Endothelial cell of hepatic sinusoid (primary cell): ENCODE data around the gene RRAS2.
"Not testable (repeated sequence)": the region's sequence is repeated elsewhere in the genome, so short reads cannot be mapped to it uniquely, and the experiment has no call there.

ENCODE experiments used
- in situ Hi-C: cut with HindIII; loops from 2 replicates; pipeline ENCODE4 v1.10.0; 2017; ENCODE audit warnings: low sequenced_read_pairs

The RRAS2 gene

DNA sequence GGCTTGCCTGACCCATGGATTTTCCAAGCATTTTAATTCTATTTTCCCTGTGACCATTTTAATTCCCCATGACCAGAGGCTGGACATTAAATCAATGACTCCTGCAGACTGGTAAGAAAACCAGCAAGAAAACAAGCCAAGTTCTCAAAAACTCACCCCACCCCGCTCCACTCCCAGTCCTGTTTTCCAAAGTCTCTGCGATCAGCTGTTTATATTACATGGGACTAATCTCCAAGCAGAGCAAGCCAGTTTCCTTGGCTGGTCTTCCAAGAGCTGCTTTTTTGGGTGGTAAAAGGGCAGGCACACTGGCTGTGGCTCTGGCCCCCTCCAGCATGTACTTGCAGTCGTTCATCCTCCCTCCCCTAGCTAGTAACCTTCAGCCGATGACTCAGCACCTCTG is 97.9 kb downstream of the RRAS2 start:
- in situ Hi-C loops = no loop called here

- in situ Hi-C loops = no loop called here
These were observed 99.1 kb downstream of the RRAS2 start for GRCh38 chr11:14259878-14260277.

- in situ Hi-C loops = no loop called here
These were observed 99.7 kb downstream of the RRAS2 start for GRCh38 chr11:14259186-14259784.

GRCh38 chr11:14258221-14258935 is 100.6 kb downstream of the RRAS2 start:
- in situ Hi-C loops = no loop called here

GRCh38 chr11:14255238-14255534 is 103.8 kb downstream of the RRAS2 start:
- in situ Hi-C loops = no loop called here

DNA sequence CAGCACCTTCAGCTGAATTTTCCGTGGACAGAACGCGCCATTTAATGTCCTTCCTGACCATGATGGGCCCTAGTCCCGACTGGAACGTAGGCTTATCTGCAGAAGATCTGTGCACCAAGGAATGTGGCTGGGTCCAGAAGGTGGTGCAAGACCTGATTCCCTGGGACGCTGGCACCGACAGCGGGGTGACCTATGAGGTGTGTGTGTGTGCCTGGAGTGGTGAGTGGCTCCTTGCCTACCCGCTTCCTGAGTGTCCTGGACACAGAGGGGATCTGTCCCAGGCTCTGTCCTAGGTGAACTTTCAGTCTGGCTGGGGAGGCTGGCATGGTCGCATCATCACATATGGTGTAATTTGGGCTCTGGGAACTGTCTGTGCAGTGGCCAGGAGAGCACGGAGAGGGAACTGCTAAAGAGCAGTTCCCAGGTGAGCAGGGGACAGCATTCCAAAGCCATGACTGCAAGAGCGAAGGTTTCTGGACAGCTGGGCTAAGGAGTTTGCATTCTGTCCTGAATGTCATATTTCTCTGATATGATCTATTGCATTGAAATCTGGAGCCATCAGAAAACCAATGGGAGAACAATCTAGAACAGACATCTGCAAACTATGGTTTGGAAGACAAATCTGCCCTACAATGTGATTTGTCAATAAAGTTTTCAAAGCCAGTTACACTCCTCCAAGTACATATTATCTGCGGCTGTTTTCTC is 104.3 kb downstream of the RRAS2 start:
- in situ Hi-C loops = no loop called here

GRCh38 chr11:14253840-14254239 is 105.1 kb downstream of the RRAS2 start:
- in situ Hi-C loops = no loop called here

DNA sequence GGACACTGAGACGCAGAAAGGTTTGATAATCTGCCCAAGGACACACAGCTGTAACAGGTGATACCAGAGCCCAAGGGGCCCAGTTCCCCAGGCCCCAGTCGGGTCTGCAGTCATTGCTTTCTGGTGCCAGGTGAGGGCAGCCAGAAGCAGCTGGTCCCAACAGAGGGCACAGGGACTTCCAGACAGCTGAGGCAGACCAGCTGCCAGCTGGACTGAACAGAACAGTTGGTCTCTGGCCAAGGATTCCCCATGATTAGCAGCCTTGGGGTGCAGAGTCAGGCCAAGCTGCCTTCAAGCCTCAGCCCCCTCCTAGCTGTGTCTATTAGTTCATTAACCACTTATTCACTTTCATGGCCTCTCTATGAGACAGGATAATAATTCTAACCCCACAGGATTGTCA is 105.6 kb downstream of the RRAS2 start:
- in situ Hi-C loops = no loop called here

DNA sequence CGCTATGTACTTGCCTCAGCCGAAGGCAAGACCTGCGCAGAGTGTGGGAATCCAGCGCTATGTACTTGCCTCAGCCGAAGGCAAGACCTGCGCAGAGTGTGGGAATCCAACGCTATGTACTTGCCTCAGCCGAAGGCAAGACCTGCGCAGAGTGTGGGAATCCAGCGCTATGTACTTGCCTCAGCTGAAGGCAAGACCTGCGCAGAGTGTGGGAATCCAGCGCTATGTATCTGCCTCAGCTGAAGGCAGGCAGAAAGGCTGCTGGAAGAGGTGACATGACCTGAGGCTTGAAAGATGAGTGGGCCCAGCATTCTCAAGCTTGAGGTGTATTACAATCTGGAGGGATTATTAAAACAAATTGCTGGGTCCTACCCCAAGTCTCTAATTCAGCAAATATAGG is 106.5 kb downstream of the RRAS2 start:
- in situ Hi-C loops = not testable (repeated sequence)

DNA sequence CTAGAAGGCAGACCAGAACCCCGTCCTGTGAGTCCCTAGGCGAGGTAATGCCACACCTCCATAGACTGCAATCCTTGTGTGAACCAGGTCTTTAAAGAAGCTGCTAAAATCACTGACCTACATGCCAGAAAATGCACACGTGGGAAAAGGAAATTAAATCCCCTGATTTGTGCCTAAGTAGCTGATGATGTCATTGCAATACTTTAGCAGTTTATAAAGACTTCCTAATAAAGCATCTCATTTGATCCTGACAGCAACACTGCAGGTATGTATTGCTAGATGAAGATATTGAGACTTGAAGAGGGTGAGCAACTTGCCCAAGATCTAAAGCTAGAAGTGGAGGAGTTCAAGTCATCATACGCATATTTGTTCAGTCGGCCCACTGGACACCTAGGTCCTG is 107.2 kb downstream of the RRAS2 start:
- in situ Hi-C loops = no loop called here

DNA sequence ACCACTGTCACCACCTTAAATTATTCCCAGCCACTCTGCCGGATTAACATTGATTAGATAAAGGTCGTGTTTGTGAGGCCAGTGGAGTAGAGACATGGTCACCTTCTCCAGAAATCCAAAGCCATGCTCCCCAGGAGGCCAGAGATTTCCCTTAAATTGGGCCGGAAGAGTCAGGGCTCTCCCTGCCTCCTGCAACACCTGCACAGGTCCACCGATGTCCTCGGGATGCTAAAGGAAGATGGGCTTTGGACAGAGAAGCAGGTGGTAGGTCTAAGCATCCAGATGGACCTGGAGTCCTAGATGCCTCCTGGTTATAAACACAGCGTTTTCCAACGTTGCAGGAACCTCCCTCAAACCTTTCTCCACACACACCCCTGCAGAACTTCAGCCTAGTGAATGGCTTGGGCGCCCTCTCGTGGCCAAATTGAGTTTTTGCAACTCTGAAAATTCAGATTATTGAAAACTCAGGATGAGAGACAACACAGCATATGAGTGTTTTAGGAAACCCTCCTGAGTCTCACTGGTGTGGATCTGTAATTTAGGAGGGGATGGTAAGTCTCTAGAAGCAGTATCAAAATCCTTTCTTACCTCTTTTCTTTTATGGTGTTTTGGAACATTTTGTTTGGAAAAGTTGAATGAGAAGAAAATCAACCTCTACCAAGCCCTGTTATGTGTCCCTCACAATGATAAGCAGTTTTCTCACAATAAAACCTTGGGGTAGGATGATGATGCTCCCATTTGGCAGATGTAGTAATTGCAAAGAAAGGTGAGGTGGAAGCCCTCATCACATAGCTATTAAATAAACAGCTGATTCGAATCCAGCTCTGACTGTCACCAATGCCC is 109.6 kb downstream of the RRAS2 start:
- in situ Hi-C loops = no loop called here

- in situ Hi-C loops = no loop called here
These were observed 110.4 kb downstream of the RRAS2 start for GRCh38 chr11:14248580-14248981.

GRCh38 chr11:14245444-14245843 is 113.5 kb downstream of the RRAS2 start:
- in situ Hi-C loops = no loop called here

GRCh38 chr11:14244926-14245325 is 114.1 kb downstream of the RRAS2 start:
- in situ Hi-C loops = no loop called here

GRCh38 chr11:14242733-14243132 is 116.2 kb downstream of the RRAS2 start:
- in situ Hi-C loops = no loop called here

GRCh38 chr11:14242187-14242586 is 116.8 kb downstream of the RRAS2 start:
- in situ Hi-C loops = no loop called here

DNA sequence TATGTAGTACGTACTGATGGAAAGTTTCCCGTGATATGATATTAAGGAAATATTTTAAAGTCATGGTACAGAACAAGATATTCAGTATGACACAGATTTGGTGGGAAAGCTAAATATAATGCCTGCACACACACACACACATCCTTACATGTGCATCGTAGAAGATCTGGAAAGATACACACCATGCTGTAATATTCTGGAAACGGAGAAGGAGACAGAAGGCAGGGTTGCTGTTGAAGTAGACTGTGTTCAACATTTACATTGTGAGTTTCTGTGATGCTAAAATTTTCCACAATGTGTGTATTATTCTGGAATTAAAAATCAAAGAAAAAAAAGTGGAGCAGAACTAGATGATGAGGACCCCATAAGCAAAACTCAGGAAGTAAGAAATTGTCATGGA is 118.0 kb downstream of the RRAS2 start:
- in situ Hi-C loops = no loop called here

- in situ Hi-C loops = no loop called here
These were observed 118.8 kb downstream of the RRAS2 start for GRCh38 chr11:14240221-14240620.

GRCh38 chr11:14237444-14237961 is 121.5 kb downstream of the RRAS2 start:
- in situ Hi-C loops = loop anchor here (5.0 kb wide), 1 partner anchor 275 kb away; the partner anchor contains the start of gene SPON1

DNA sequence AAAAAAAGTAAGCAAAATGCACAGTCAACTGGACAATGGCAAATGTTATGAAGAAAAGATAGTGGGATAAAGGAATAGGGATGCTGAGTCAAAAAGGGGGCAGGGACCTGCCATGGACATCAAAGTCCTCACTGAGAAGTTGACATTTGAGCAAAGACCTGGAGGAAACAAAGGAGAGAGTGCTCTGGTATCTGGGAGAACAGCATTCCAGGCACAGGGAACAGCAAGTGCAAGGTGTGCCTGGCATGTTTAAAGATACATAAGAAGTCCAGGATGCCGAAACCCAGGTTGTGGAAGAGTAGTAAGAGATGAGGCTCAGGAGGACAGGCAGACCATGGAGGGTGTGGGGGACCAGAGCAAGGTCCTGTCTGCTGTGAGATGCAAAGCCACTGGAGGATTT is 123.3 kb downstream of the RRAS2 start:
- in situ Hi-C loops = loop anchor here (5.0 kb wide), 1 partner anchor 273 kb away; the partner anchor contains the start of gene SPON1

DNA sequence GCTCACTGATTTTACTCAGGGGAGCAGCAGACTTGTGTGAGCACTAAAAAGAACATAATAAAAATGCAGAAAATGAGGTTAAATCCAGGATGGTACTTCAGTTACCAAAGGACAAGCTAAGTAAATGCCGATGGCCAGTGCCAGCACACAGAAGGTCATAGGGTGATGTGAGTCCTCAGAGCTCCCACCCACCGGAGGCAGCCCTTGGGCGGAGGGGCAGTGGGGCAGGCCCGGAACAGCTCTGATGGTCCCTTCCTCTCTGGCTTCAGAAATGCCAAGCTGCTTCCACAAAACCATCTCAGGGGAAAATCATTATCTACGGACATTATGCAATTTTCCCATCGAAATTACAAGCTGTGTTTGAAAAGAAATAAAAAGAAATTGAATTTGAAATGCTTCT is 124.5 kb downstream of the RRAS2 start:
- in situ Hi-C loops = no loop called here
